Measurements from ENCODE around the gene PCCA.

- TF ChIP-seq CTCF (IDR thresholded peaks at IDR 0.05) (no peak), POLR2A (IDR thresholded peaks at IDR 0.05) (no peak)
These were observed 433.9 kb downstream of the PCCA start for GRCh38 chr13:100522618-100523309.
